RWPE2 (cell line): ENCODE data around the gene GLMN.
"Not testable (repeated sequence)": the region's sequence is repeated elsewhere in the genome, so short reads cannot be mapped to it uniquely, and the experiment has no call there.

Source experiments
- ATAC-seq: fragments of 200-7000 bp; cut with Tn5 transposase; 3 replicates; pipeline ENCODE4 v1.9.1; 2021; ENCODE audit warnings: low read depth
- DNase-seq: peaks from one replicate; pipeline ENCODE4 v3.0.0-alpha.2; 2020; ENCODE audit warnings: low spot score
- H3K27ac ChIP-seq: fragments of 450-650 bp; 2 replicates; pipeline ENCODE4 v1.5.1; 2017; ENCODE audit warnings: mild to moderate bottlenecking; ENCODE audit not compliant: poor library complexity, severe bottlenecking
- H3K27me3 ChIP-seq: fragments of 250-450 bp; sonication (Bioruptor Pico); 2 replicates; pipeline ENCODE4 v1.5.1; 2021; ENCODE audit warnings: mild to moderate bottlenecking, moderate library complexity; ENCODE audit not compliant: insufficient read depth, poor library complexity, severe bottlenecking
- H3K36me3 ChIP-seq: fragments of 250-450 bp; sonication (Bioruptor Pico); 2 replicates; pipeline ENCODE4 v1.5.1; 2020; ENCODE audit warnings: low read depth, mild to moderate bottlenecking, moderate library complexity
- H3K4me1 ChIP-seq: fragments of 250-450 bp; sonication (Bioruptor Pico); 2 replicates; pipeline ENCODE4 v1.5.1; 2021; ENCODE audit warnings: mild to moderate bottlenecking, moderate library complexity; ENCODE audit not compliant: insufficient read depth, poor library complexity, severe bottlenecking
- H3K4me3 ChIP-seq: fragments of 250-450 bp; sonication (Bioruptor Pico); 2 replicates; pipeline ENCODE4 v1.5.1; 2021; ENCODE audit warnings: mild to moderate bottlenecking, moderate library complexity; ENCODE audit not compliant: severe bottlenecking
- H3K9me3 ChIP-seq: fragments of 250-450 bp; sonication (Bioruptor Pico); 2 replicates; pipeline ENCODE4 v1.5.1; 2021; ENCODE audit warnings: mild to moderate bottlenecking, moderate library complexity; ENCODE audit not compliant: severe bottlenecking
- CTCF ChIP-seq: fragments of 450-650 bp; IDR thresholded peaks from one replicate; pipeline ENCODE4 v1.5.1; 2017; ENCODE audit warnings: mild to moderate bottlenecking, moderate library complexity; ENCODE audit not compliant: poor library complexity, severe bottlenecking

Gene GLMN

GRCh38 chr1:92299477-92300150, 827 bp upstream of the GLMN start:
- H3K4me3 ChIP-seq, result peak overlapping the region; percentile 52
- TF ChIP-seq CTCF, result no peak
- no peaks in the 10 kb centered on the region for H3K9me3 ChIP-seq
- H3K36me3 ChIP-seq, result peaks cover 71% of the 10 kb centered on the region
- H3K27me3 ChIP-seq, result no peaks in the 10 kb centered on the region
- peaks cover 18% of the 10 kb centered on the region for H3K4me1 ChIP-seq
- DNase-seq (no peak), ATAC-seq (no peak; the same call in 2 of the 3 replicates)
- H3K27ac ChIP-seq, result peak overlapping the region; percentile 71

DNA sequence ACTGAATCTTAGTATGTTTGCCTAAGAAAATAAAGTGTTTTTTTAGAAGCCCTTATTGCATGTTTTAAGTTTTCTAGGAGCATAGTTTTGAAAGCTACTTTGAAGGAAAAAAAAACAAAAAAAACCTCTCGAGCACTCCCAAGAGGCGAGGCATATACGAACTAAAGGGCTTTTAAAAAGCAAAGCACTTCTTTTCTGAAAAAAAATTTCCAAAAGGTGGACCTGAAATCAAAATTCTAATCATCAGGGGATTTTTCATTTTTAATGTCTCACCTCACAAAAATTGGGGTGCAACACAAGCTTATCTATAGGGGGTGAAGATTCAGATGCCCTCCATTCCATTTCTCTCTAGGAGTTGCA, 594 bp downstream of the GLMN start:
- no peaks in the 10 kb centered on the region for H3K27me3 ChIP-seq
- peak overlapping the region; percentile 71 for H3K27ac ChIP-seq
- peaks cover 18% of the 10 kb centered on the region for H3K4me1 ChIP-seq
- no peak for DNase-seq
- H3K4me3 ChIP-seq, result peak overlapping the region; percentile 52
- peaks cover 65% of the 10 kb centered on the region for H3K36me3 ChIP-seq
- H3K9me3 ChIP-seq, result no peaks in the 10 kb centered on the region
- ATAC-seq, result no peak
- TF ChIP-seq CTCF, result peak; percentile 43

DNA sequence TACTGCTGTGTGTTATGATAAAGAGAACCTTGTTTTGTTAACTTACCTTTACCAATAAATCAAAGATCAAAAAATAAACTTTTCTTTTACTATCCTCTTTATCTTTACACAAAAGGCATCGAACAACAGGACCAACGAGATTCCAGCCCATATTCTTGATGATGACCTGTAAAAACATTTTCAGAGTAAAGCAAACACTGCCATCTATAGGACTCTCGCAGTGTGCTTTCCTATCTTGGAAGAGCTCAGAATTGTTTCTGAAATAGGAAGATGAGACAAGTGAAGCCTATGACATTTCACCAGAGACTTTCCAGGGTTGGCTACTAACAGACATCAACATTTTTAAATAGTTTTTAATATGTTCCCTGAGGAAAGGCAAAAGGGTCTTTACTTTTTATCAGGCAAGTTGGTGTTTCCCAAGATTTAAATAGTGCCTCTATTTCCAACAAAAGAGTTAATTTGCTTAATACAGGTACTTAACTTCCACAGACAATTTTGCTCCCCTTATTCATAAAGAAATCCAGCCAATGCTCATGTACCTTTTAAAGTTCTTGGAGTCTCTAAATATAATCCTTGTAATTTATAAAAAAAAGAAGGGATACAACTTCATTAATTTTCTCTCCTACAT, 7.3 kb downstream of the GLMN start:
- TF ChIP-seq CTCF, result peak; percentile 84
- Histone ChIP-seq H3K27me3 (no peaks in the 10 kb centered on the region), H3K4me3 (no peak overlapping the region), H3K9me3 (no peaks in the 10 kb centered on the region), H3K27ac (no peak overlapping the region), H3K4me1 (no peaks in the 10 kb centered on the region), H3K36me3 (peaks cover 72% of the 10 kb centered on the region)
- no peak for DNase-seq
- ATAC-seq, result peak; percentile 61; the same call in 2 of the 3 replicates

- not testable (repeated sequence) for H3K27me3 ChIP-seq, H3K27ac ChIP-seq, H3K4me3 ChIP-seq, DNase-seq, H3K9me3 ChIP-seq, ATAC-seq, H3K4me1 ChIP-seq
- peaks cover 20% of the 10 kb centered on the region for H3K36me3 ChIP-seq
These were observed 17.4 kb downstream of the GLMN start for GRCh38 chr1:92281411-92281810.

DNA sequence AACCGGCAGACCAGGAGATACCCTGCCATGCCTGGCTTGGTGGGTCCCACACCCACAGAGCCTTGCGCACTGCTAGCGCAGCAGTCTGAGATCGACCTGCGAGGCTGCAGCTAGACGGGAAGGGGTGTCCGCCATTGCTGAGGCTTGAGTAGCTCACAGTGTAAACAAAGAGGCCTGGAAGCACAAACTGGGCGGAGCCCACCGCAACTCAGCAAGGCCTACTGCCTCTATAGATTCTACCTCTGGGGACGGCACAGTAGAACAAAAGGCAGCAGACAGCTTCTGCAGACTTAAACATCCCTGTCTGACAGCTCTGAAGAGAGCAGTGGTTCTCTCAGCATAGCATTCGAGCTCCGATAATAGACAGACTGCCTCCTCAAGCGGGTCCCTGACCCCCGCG, 19.0 kb downstream of the GLMN start:
- not testable (repeated sequence) for H3K4me1 ChIP-seq, H3K27me3 ChIP-seq, H3K4me3 ChIP-seq, H3K9me3 ChIP-seq, H3K27ac ChIP-seq, ATAC-seq, DNase-seq
- H3K36me3 ChIP-seq, result peaks cover 14% of the 10 kb centered on the region
